Kidney epithelial cell (primary cell): ENCODE data around the gene ECE1. TPM values are rescaled to one million over a fixed set of nuclear protein-coding genes. Genes with fewer than 3 reads are reported as not detected.
"Not testable (repeated sequence)": the region's sequence is repeated elsewhere in the genome, so short reads cannot be mapped to it uniquely, and the experiment has no call there.

Source experiments
- DNase-seq: peaks from one replicate; pipeline ENCODE4 v3.0.0-alpha.2; 2010; ENCODE audit warnings: low read depth
- H3K27me3 ChIP-seq: 2 replicates; pipeline ENCODE4 v1.6.0; 2011; ENCODE audit warnings: low read length; ENCODE audit not compliant: control insufficient read depth, insufficient read depth
- H3K36me3 ChIP-seq: 2 replicates; pipeline ENCODE4 v1.5.1; 2011; ENCODE audit warnings: low read length; ENCODE audit not compliant: control insufficient read depth, insufficient read depth
- H3K4me3 ChIP-seq: 2 replicates; pipeline ENCODE4 v1.5.1; 2011; ENCODE audit warnings: low read depth, mild to moderate bottlenecking, control low read depth, low read length
- CTCF ChIP-seq: IDR thresholded peaks from 2 replicates; pipeline ENCODE4 v1.5.1; 2011; ENCODE audit warnings: mild to moderate bottlenecking, moderate library complexity, low read length, control low read depth, inconsistent platforms; ENCODE audit not compliant: insufficient read depth, poor library complexity, severe bottlenecking
- total RNA-seq: library from RNA; depleted of rRNA; stranded (reverse); fragments of >200 nt; gene quantifications from 2 replicates; pipeline ENCODE4 v1.2.3, GENCODE V29; 2015

ECE1 gene
- total RNA-seq, 1 donor from 2014 or later = 181 TPM

- DNase-seq = no peak
- no peak for TF ChIP-seq CTCF
- no peak overlapping the region for H3K4me3 ChIP-seq
- no peaks in the 10 kb centered on the region for H3K27me3 ChIP-seq
- H3K36me3 ChIP-seq = no peaks in the 10 kb centered on the region
These were observed 97.4 kb downstream of the ECE1 start for GRCh38 chr1:21192871-21193270.

- no peak for TF ChIP-seq CTCF
- Histone ChIP-seq H3K4me3 (no peak overlapping the region), H3K36me3 (no peaks in the 10 kb centered on the region), H3K27me3 (no peaks in the 10 kb centered on the region)
- DNase-seq = no peak
These were observed 98.0 kb downstream of the ECE1 start for GRCh38 chr1:21192284-21192683.

GRCh38 chr1:21190771-21191170 is 99.5 kb downstream of the ECE1 start:
- not testable (repeated sequence) for DNase-seq, H3K27me3 ChIP-seq, H3K36me3 ChIP-seq, H3K4me3 ChIP-seq

- Histone ChIP-seq H3K36me3 (no peaks in the 10 kb centered on the region), H3K27me3 (no peaks in the 10 kb centered on the region), H3K4me3 (no peak overlapping the region)
- TF ChIP-seq CTCF = no peak
- DNase-seq = no peak
These were observed 100.3 kb downstream of the ECE1 start for GRCh38 chr1:21189906-21190500.

DNA sequence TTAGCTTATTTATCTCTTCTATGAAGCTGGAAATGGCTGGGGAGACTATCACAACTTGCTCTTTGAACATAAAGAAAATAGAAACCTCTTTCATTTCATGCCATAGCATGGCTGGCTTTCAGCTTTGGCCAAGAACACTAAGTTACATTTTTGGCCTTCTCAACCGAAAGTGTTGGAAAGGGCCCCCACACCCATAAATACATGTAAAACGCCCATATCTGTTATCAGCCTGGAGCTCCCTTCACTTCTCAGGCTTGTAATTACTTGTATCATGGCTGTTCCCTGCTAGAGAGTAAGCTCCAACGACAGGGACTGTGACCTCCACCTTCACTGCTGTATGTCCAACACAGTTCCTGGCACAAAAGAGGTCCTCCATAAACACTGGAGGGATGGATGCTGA is 100.8 kb downstream of the ECE1 start:
- DNase-seq = no peak
- Histone ChIP-seq H3K36me3 (no peaks in the 10 kb centered on the region), H3K4me3 (no peak overlapping the region), H3K27me3 (no peaks in the 10 kb centered on the region)
- no peak for TF ChIP-seq CTCF

DNA sequence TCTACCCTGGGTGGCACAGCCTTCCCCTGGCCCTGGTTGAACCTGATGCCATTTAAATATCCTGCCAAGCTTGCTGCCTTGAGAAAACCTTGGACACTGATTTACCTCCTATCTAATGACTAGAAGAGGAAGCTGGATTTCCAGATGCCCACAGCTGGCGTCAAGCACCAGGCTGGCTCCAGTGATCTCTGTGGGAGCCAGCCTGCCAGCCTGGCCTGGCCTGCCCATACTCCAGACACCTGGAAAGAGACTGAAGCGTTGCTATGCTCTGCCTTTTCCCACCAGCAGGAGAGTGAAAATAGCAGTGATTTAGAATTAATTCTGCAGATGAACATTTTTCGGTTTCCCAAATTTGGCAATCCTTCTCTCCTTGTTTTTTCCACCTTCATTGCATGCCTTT is 102.0 kb downstream of the ECE1 start:
- Histone ChIP-seq H3K36me3 (no peaks in the 10 kb centered on the region), H3K4me3 (no peak overlapping the region), H3K27me3 (no peaks in the 10 kb centered on the region)
- no peak for TF ChIP-seq CTCF
- DNase-seq = no peak
